Peyer's patch (tissue), 4 donors: ENCODE results near the gene ICE2.

Experiments
- POLR2A ChIP-seq, 2 donors: fragments of 450-650 bp; IDR thresholded peaks; one replicate each; pipeline ENCODE4 v1.5.1; 2017; ENCODE audit warnings: antibody characterized with exemption in 2 of 2, mild to moderate bottlenecking in 2 of 2, moderate library complexity in 2 of 2
- TF ChIP-seq, protein P1 (sequence below), 6 experiments: fragments of 450-650 bp in 4 of 6; fragments of 200-600 bp in 2 of 6; sonication (generic) in 1 of 6; IDR thresholded peaks; one replicate each; pipeline ENCODE4 v1.5.1; 2017 to 2019; ENCODE audit warnings: antibody characterized with exemption in 6 of 6, mild to moderate bottlenecking in 3 of 6, moderate library complexity in 1 of 6

GRCh38 chr15:60473135-60473534 lies 5.8 kb downstream of the ICE2 start:
- TF ChIP-seq, protein P1, sequence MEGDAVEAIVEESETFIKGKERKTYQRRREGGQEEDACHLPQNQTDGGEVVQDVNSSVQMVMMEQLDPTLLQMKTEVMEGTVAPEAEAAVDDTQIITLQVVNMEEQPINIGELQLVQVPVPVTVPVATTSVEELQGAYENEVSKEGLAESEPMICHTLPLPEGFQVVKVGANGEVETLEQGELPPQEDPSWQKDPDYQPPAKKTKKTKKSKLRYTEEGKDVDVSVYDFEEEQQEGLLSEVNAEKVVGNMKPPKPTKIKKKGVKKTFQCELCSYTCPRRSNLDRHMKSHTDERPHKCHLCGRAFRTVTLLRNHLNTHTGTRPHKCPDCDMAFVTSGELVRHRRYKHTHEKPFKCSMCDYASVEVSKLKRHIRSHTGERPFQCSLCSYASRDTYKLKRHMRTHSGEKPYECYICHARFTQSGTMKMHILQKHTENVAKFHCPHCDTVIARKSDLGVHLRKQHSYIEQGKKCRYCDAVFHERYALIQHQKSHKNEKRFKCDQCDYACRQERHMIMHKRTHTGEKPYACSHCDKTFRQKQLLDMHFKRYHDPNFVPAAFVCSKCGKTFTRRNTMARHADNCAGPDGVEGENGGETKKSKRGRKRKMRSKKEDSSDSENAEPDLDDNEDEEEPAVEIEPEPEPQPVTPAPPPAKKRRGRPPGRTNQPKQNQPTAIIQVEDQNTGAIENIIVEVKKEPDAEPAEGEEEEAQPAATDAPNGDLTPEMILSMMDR (IDR thresholded peaks at IDR 0.05) = no peak
- TF ChIP-seq POLR2A (IDR thresholded peaks at IDR 0.05) = no peak
